ENCODE measurements around the gene ATXN1. TPM values are rescaled to one million over a fixed set of nuclear protein-coding genes. Genes with fewer than 3 reads are reported as not detected.

The ATXN1 gene
- total RNA-seq, 1 donor from 2014 or later: 15.5 TPM

GRCh38 chr6:16783509-16783908, 22.2 kb upstream of the ATXN1 start:
- TF ChIP-seq, protein P1, sequence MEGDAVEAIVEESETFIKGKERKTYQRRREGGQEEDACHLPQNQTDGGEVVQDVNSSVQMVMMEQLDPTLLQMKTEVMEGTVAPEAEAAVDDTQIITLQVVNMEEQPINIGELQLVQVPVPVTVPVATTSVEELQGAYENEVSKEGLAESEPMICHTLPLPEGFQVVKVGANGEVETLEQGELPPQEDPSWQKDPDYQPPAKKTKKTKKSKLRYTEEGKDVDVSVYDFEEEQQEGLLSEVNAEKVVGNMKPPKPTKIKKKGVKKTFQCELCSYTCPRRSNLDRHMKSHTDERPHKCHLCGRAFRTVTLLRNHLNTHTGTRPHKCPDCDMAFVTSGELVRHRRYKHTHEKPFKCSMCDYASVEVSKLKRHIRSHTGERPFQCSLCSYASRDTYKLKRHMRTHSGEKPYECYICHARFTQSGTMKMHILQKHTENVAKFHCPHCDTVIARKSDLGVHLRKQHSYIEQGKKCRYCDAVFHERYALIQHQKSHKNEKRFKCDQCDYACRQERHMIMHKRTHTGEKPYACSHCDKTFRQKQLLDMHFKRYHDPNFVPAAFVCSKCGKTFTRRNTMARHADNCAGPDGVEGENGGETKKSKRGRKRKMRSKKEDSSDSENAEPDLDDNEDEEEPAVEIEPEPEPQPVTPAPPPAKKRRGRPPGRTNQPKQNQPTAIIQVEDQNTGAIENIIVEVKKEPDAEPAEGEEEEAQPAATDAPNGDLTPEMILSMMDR (IDR thresholded peaks at IDR 0.05; ENCODE audit: partially characterized antibody, unreplicated experiment): no peak
- H3K4me3 Mint-ChIP-seq (ENCODE audit: unreplicated experiment): no peak overlapping the region
- H3K4me1 Mint-ChIP-seq (ENCODE audit: low read depth, unreplicated experiment): no peaks in the 10 kb centered on the region
- H3K27ac Mint-ChIP-seq (ENCODE audit: unreplicated experiment): no peak overlapping the region
- no peaks in the 10 kb centered on the region for H3K36me3 Mint-ChIP-seq (ENCODE audit: unreplicated experiment)
- no peaks in the 10 kb centered on the region for H3K9me3 Mint-ChIP-seq (ENCODE audit: unreplicated experiment)
- no peak for DNase-seq
- peaks cover 5% of the 10 kb centered on the region for H3K27me3 Mint-ChIP-seq (ENCODE audit: unreplicated experiment)

GRCh38 chr6:16782278-16782677, 21.0 kb upstream of the ATXN1 start:
- TF ChIP-seq, protein P1 (IDR thresholded peaks at IDR 0.05; ENCODE audit: partially characterized antibody, unreplicated experiment): no peak
- Mint-ChIP-seq H3K9me3 (ENCODE audit: unreplicated experiment) (no peaks in the 10 kb centered on the region), H3K4me3 (ENCODE audit: unreplicated experiment) (no peak overlapping the region), H3K27ac (ENCODE audit: unreplicated experiment) (no peak overlapping the region), H3K4me1 (ENCODE audit: low read depth, unreplicated experiment) (no peaks in the 10 kb centered on the region), H3K36me3 (ENCODE audit: unreplicated experiment) (peaks cover 4% of the 10 kb centered on the region), H3K27me3 (ENCODE audit: unreplicated experiment) (peaks cover 5% of the 10 kb centered on the region)
- no peak for DNase-seq

GRCh38 chr6:16781348-16782169, 20.3 kb upstream of the ATXN1 start:
- no peaks in the 10 kb centered on the region for H3K9me3 Mint-ChIP-seq (ENCODE audit: unreplicated experiment)
- H3K27me3 Mint-ChIP-seq (ENCODE audit: unreplicated experiment): peaks cover 5% of the 10 kb centered on the region
- H3K36me3 Mint-ChIP-seq (ENCODE audit: unreplicated experiment): peaks cover 4% of the 10 kb centered on the region
- TF ChIP-seq, protein P1 (IDR thresholded peaks at IDR 0.05; ENCODE audit: partially characterized antibody, unreplicated experiment): no peak
- no peak overlapping the region for H3K4me3 Mint-ChIP-seq (ENCODE audit: unreplicated experiment)
- no peak for DNase-seq
- no peaks in the 10 kb centered on the region for H3K4me1 Mint-ChIP-seq (ENCODE audit: low read depth, unreplicated experiment)
- H3K27ac Mint-ChIP-seq (ENCODE audit: unreplicated experiment): no peak overlapping the region

DNA sequence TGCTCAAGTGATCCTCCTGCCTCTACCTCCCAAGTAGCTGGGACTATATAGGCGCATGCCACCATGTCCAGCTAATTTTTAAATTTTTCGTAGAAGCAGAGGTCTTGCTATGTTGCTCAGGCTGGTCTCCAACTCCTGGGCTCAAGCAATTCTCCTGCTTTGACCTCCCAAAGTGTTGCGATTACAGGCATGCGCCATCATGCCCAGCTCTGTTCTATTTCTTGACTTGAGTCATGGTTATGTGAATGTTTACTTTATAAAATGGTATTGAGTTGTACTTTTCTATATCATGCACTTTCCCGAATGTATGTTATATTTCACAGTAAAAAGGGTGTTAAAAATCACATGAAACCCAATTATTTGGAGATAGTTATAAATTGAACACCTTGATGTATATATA, 17.3 kb upstream of the ATXN1 start:
- peaks cover 5% of the 10 kb centered on the region for H3K27me3 Mint-ChIP-seq (ENCODE audit: unreplicated experiment)
- no peak overlapping the region for H3K27ac Mint-ChIP-seq (ENCODE audit: unreplicated experiment)
- no peaks in the 10 kb centered on the region for H3K4me1 Mint-ChIP-seq (ENCODE audit: low read depth, unreplicated experiment)
- H3K4me3 Mint-ChIP-seq (ENCODE audit: unreplicated experiment): no peak overlapping the region
- no peak for DNase-seq
- H3K36me3 Mint-ChIP-seq (ENCODE audit: unreplicated experiment): peaks cover 4% of the 10 kb centered on the region
- TF ChIP-seq, protein P1 (IDR thresholded peaks at IDR 0.05; ENCODE audit: partially characterized antibody, unreplicated experiment): no peak
- no peaks in the 10 kb centered on the region for H3K9me3 Mint-ChIP-seq (ENCODE audit: unreplicated experiment)

DNA sequence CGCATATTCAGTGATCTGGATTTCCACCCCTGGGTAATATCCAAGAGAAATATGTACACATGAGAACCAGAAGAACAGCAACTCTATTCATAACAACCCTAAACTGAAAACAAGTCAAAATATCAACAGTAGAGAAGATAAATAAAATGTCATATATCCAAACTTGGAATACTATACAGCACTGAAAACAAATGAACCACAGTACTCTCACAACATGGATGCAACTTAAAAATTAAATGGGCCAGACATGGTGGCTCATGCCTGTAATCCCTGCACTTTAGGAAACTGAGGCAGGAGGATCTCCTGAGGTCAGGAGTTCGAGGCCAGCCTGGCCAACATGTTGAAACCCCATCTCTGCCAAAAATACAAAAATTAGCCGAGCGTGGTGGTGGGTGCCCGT, 16.5 kb upstream of the ATXN1 start:
- Mint-ChIP-seq H3K27me3 (ENCODE audit: unreplicated experiment) (peaks cover 5% of the 10 kb centered on the region), H3K27ac (ENCODE audit: unreplicated experiment) (no peak overlapping the region), H3K4me3 (ENCODE audit: unreplicated experiment) (no peak overlapping the region), H3K9me3 (ENCODE audit: unreplicated experiment) (no peaks in the 10 kb centered on the region), H3K4me1 (ENCODE audit: low read depth, unreplicated experiment) (no peaks in the 10 kb centered on the region), H3K36me3 (ENCODE audit: unreplicated experiment) (peaks cover 4% of the 10 kb centered on the region)
- no peak for DNase-seq
- TF ChIP-seq, protein P1 (IDR thresholded peaks at IDR 0.05; ENCODE audit: partially characterized antibody, unreplicated experiment): no peak
